ENCODE measurements around the gene ZRANB1.

ZRANB1 gene

DNA sequence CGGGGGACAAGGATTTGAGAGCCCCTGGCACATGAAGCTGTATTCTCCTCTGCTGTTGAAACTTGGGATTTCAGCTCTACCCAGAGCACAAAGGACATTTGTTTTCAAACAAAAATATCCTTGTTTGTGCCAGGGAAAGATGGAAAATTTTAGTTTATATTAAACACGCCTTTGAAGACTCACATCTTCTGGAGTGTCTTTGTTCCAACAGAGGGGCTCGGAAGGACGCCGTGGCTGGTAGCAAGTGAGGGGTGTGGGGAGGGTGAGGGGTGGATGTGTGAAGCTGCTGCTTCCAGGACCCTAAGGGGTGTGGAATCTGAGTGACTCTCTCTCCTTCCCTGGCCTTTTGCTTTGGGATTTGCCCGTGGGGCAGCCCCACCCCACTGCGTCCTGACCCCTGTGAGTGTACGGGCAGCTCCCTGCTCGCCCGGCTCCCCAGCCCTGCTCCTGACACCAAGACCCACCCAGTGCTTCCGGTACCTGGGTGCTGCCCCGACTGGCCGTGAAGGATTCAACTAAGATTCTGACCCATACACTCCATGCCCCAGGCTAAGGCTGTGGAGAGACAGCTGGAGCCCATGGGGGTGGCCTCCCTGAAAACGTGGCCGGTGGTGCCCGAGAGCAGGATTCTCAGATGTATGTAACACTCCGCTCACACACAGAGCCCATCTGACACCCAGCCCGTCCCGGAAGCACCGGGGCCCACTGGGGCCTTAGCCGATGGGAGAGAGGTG, 59.6 kb downstream of the ZRANB1 start:
- no peak overlapping the region for H3K4me3 ChIP-seq (ENCODE audit: low read depth, low read length)
- TF ChIP-seq, protein P1, sequence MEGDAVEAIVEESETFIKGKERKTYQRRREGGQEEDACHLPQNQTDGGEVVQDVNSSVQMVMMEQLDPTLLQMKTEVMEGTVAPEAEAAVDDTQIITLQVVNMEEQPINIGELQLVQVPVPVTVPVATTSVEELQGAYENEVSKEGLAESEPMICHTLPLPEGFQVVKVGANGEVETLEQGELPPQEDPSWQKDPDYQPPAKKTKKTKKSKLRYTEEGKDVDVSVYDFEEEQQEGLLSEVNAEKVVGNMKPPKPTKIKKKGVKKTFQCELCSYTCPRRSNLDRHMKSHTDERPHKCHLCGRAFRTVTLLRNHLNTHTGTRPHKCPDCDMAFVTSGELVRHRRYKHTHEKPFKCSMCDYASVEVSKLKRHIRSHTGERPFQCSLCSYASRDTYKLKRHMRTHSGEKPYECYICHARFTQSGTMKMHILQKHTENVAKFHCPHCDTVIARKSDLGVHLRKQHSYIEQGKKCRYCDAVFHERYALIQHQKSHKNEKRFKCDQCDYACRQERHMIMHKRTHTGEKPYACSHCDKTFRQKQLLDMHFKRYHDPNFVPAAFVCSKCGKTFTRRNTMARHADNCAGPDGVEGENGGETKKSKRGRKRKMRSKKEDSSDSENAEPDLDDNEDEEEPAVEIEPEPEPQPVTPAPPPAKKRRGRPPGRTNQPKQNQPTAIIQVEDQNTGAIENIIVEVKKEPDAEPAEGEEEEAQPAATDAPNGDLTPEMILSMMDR (IDR thresholded peaks at IDR 0.05; ENCODE audit: low read depth, low read length, missing control alignments), result no peak
- DNase-seq (ENCODE audit: low read depth), result no peak

DNA sequence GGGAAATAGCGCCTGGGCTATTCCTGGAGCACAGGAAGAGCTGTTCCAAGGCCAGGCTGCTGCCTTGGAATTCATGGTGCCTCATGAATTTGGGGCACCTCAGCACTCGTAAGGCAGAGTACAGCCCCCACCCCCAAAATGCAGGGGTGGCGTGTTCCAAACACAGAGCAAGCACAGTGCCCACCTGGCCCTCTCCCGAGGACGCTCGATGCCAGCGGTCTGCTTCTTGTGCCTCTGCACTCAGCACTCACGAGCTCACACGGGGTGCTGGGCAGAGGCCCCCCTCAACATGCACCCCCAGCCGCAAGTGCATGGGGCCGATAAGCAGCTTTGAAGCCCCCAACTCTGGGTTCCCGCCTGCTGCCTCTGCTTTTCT, 60.1 kb downstream of the ZRANB1 start:
- DNase-seq (ENCODE audit: low read depth), result no peak

DNA sequence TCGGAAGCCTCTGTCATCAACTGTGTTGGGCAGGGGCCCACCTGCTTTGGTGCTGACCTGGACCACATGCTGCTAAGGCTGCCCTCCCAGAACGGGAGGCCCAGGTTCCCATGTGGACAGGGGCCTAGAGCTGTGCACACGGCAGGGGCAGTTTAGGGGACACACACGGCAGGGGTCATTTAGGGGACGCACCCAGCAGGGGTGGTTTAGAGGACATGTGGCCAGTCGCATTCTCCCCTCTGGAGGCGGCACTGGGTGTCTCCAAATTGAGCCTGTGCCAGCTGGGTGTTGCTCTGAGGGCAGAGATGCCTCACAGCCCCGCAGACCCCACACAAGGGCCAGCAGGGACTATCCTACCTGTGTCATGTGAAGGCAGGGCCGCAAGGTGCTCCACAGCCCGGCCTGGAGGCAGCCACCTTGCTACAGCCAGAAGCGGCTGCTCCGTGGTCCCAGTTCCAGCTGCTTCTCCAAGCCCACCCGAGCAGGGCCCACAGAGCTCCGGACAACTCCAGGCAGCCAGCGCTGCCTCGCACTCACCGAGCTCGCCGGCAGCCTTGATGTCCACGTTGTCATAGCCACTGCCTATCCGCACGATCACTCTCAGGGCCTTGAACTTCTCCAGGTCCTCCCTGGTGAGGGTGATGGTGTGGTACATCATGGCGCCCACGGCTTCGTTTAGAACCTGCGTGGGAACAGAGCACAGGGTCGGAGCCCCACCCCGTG, 60.7 kb downstream of the ZRANB1 start:
- no peak overlapping the region for H3K4me3 ChIP-seq (ENCODE audit: low read depth, low read length)
- no peak for DNase-seq (ENCODE audit: low read depth)
- TF ChIP-seq, protein P1 (IDR thresholded peaks at IDR 0.05; ENCODE audit: low read depth, low read length, missing control alignments), result no peak

More for the DNA sequence above, 60.1 kb downstream of the ZRANB1 start:
- TF ChIP-seq, protein P1 (IDR thresholded peaks at IDR 0.05; ENCODE audit: low read depth, low read length, missing control alignments), result no peak
- no peak overlapping the region for H3K4me3 ChIP-seq (ENCODE audit: low read depth, low read length)

DNA sequence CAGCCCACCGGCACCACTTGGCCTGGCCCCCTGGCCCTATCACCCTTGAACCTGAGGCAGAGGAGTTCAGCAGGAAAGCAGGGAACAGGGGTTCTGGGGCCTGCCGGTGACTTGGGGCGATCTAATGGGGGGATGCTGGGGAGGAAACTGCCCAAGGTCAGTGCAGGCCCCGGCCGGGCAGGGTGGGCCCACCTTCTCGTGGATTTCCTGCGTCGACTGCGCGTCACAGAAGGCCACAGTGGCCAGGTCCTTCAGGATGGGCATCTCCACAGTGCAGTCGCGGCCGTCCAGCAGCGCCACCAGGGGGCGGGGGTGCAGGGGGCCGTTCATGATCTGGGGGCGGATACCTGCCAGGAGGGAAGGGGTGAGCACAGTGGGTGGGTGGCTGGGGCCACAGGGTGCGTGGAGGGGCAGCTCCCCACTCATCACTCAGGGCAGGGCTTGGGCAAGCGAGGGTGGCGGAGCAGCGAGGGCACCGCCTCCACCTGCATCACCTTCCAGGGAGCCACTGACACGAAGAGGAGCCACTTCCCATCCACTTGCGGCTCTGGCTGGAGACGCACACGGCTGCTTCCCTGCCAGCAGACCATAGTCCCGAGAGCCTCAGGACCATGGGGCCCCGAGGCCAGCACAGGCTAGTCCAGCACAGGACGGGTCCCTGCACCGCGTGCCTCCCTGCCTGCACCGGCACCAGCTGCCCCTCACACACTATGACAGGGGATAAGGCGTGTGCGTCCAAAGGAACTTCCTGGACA, 61.4 kb downstream of the ZRANB1 start:
- H3K4me3 ChIP-seq (ENCODE audit: low read depth, low read length), result no peak overlapping the region
- DNase-seq (ENCODE audit: low read depth), result no peak
- TF ChIP-seq, protein P1 (IDR thresholded peaks at IDR 0.05; ENCODE audit: low read depth, low read length, missing control alignments), result no peak

DNA sequence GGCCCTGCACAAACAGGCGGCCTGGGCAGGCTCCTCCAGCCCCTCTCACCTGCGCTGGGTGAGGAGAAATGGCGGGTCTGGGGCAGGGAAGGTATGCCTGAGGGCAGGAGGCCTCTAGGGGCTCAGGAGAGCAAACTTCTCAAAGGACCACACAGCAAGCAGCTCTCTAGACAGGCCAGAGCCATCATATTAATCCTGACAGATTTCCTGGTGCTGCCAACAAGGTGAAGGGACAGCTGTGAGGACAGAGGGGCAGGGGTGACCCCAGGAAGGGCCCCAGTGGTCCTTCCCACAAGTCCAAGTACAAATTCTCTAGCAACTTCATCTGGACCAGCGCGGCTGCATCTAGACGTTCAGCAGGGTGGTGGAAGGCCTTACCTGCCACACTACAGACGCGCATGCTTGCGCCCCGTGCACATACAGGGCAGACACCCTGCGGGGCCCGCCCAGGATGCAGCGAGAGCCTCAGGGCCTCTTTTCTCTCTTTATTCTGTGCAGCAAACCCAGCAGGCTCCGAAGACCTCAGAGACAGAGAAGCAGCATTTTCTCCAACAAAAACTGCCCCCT, 62.1 kb downstream of the ZRANB1 start:
- TF ChIP-seq, protein P1 (IDR thresholded peaks at IDR 0.05; ENCODE audit: low read depth, low read length, missing control alignments), result no peak
- H3K4me3 ChIP-seq (ENCODE audit: low read depth, low read length), result no peak overlapping the region
- no peak for DNase-seq (ENCODE audit: low read depth)

DNA sequence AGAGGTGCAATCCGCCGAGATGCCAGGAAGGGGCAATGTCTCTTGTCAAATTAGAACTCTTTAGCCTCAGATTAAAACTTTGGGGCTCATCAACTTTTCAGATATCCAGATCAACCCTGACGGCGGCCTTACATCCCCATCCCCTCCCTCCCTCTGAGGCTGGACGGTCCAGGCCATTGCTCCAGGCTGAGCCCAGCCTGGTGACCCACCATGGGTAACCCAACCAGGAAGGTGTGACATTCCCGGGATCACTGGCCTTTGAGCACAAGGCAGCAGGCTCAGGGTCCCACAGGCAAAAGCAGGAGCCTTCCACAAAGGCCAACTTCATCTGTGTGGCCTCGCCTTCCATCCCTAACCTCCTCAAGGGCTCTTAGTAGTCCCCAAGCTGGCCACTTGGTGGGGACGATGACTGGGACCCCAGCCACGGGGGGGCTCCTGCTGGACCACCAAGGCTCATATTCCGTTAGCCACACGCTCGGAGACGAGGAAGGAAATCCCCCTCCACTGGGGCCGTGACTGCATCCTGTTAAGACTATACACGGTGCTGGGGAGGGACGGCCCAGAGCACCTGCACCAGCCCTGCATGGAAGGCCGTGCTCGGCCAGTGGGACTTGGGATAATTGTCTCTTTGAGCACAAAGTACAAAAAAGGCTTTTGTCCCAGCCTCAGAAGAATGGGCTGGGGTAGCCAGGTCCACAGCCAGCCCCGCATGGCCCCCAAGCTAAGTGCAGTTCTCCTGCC, 62.8 kb downstream of the ZRANB1 start:
- TF ChIP-seq, protein P1 (IDR thresholded peaks at IDR 0.05; ENCODE audit: low read depth, low read length, missing control alignments), result no peak
- H3K4me3 ChIP-seq (ENCODE audit: low read depth, low read length), result no peak overlapping the region
- no peak for DNase-seq (ENCODE audit: low read depth)

Measured in GM12864 (cell line).